Liver (tissue), 9 donors: ENCODE results near the gene ASIC1. TPM values are rescaled to one million over a fixed set of nuclear protein-coding genes. Genes with fewer than 3 reads are reported as not detected.

Experiments used
- DNase-seq: peaks from one replicate; pipeline ENCODE4 v3.0.0-alpha.2; 2017; ENCODE audit warnings: low spot score
- H3K27ac ChIP-seq, 2 donors: one replicate each; pipeline ENCODE4 v1.7.0; 2013; ENCODE audit warnings: inconsistent platforms in 2 of 2, low read length in 2 of 2, control low read depth in 1 of 2, low read depth in 1 of 2, mild to moderate bottlenecking in 1 of 2
- H3K27me3 ChIP-seq, 4 donors: one replicate each; pipeline versions ENCODE4 v1.6.1 to v1.7.0; 2013; ENCODE audit warnings: low read length in 3 of 4, inconsistent platforms in 1 of 4, mild to moderate bottlenecking in 1 of 4, moderate library complexity in 1 of 4; ENCODE audit not compliant: control insufficient read depth in 4 of 4, insufficient read depth in 4 of 4
- H3K36me3 ChIP-seq, 4 donors: one replicate each; pipeline versions ENCODE4 v1.6.1 to v1.7.0; 2013; ENCODE audit warnings: low read length in 3 of 4, mild to moderate bottlenecking in 3 of 4, low read depth in 1 of 4, moderate library complexity in 1 of 4; ENCODE audit not compliant: control insufficient read depth in 4 of 4, insufficient read depth in 3 of 4
- H3K4me1 ChIP-seq, 4 donors: one replicate each; pipeline versions ENCODE4 v1.6.1 to v1.7.0; 2013; ENCODE audit warnings: low read length in 3 of 4, mild to moderate bottlenecking in 3 of 4, moderate library complexity in 1 of 4; ENCODE audit not compliant: control insufficient read depth in 4 of 4, insufficient read depth in 4 of 4
- H3K4me3 ChIP-seq, 3 donors: one replicate each; pipeline versions ENCODE4 v1.6.1 to v1.7.0; 2013; ENCODE audit warnings: low read length in 3 of 3, control low read depth in 1 of 3, low read depth in 1 of 3, mild to moderate bottlenecking in 1 of 3
- H3K9ac ChIP-seq, 2 donors: one replicate each; pipeline ENCODE4 v1.7.0; 2013; ENCODE audit warnings: low read length in 2 of 2, mild to moderate bottlenecking in 2 of 2, moderate library complexity in 2 of 2, control low read depth in 1 of 2, low read depth in 1 of 2
- H3K9me3 ChIP-seq, 4 donors: one replicate each; pipeline versions ENCODE4 v1.6.1 to v1.7.0; 2013; ENCODE audit warnings: low read length in 3 of 4; ENCODE audit not compliant: control insufficient read depth in 4 of 4
- ATF3 ChIP-seq: IDR thresholded peaks from 2 replicates; pipeline ENCODE4 v1.6.1; 2016; ENCODE audit warnings: antibody characterized with exemption
- CTCF ChIP-seq: fragments of 150-350 bp; IDR thresholded peaks from 2 replicates; pipeline ENCODE4 v1.5.1; 2017; ENCODE audit warnings: improper control_type of control experiment, low read depth, low read length; ENCODE audit not compliant: missing input control
- EGR1 ChIP-seq, 2 donors: IDR thresholded peaks; 2 replicates each; pipeline ENCODE4 v1.6.1; 2016 to 2018; ENCODE audit warnings: antibody characterized with exemption in 2 of 2, low read depth in 2 of 2
- FOXA1 ChIP-seq: IDR thresholded peaks from 2 replicates; pipeline ENCODE4 v1.6.1; 2016; ENCODE audit warnings: antibody characterized with exemption
- FOXA2 ChIP-seq: IDR thresholded peaks from 2 replicates; pipeline ENCODE4 v1.6.1; 2016; ENCODE audit warnings: antibody characterized with exemption
- GABPA ChIP-seq, 2 donors: IDR thresholded peaks in 1 of 2; conservative IDR thresholded peaks in 1 of 2; 2 replicates each; pipeline ENCODE4 v1.6.1; 2016; ENCODE audit warnings: antibody characterized with exemption in 2 of 2, mild to moderate bottlenecking in 1 of 2, moderate library complexity in 1 of 2
- HNF4A ChIP-seq, 2 donors: conservative IDR thresholded peaks; 2 replicates each; pipeline ENCODE4 v1.6.1; 2016; ENCODE audit warnings: antibody characterized with exemption in 2 of 2, mild to moderate bottlenecking in 2 of 2
- HNF4G ChIP-seq: IDR thresholded peaks from 2 replicates; pipeline ENCODE4 v1.6.1; 2016; ENCODE audit warnings: antibody characterized with exemption
- JUND ChIP-seq, 2 donors: IDR thresholded peaks; 2 replicates each; pipeline ENCODE4 v1.6.1; 2016; ENCODE audit warnings: antibody characterized with exemption in 2 of 2
- MAX ChIP-seq: IDR thresholded peaks from 2 replicates; pipeline ENCODE4 v1.6.1; 2016; ENCODE audit warnings: antibody characterized with exemption
- NR2F2 ChIP-seq: IDR thresholded peaks from 2 replicates; pipeline ENCODE4 v1.6.1; 2016; ENCODE audit warnings: antibody characterized with exemption
- RAD21 ChIP-seq, 2 donors: IDR thresholded peaks; 2 replicates each; pipeline ENCODE4 v1.6.1; 2016; ENCODE audit warnings: antibody characterized with exemption in 2 of 2, mild to moderate bottlenecking in 2 of 2
- REST ChIP-seq: IDR thresholded peaks from 2 replicates; pipeline ENCODE4 v1.6.1; 2016; ENCODE audit warnings: antibody characterized with exemption, mild to moderate bottlenecking
- RXRA ChIP-seq, 2 donors: IDR thresholded peaks; 2 replicates each; pipeline ENCODE4 v1.6.1; 2017 to 2018; ENCODE audit warnings: antibody characterized with exemption in 2 of 2, mild to moderate bottlenecking in 1 of 2
- SP1 ChIP-seq: IDR thresholded peaks from 2 replicates; pipeline ENCODE4 v1.6.1; 2018; ENCODE audit warnings: antibody characterized with exemption, mild to moderate bottlenecking
- TAF1 ChIP-seq: conservative IDR thresholded peaks from 2 replicates; pipeline ENCODE4 v1.6.1; 2016; ENCODE audit warnings: antibody characterized with exemption, mild to moderate bottlenecking
- YY1 ChIP-seq: IDR thresholded peaks from 2 replicates; pipeline ENCODE4 v1.6.1; 2016; ENCODE audit warnings: antibody characterized with exemption, mild to moderate bottlenecking
- ZBTB33 ChIP-seq: IDR thresholded peaks from 2 replicates; pipeline ENCODE4 v1.6.1; 2016; ENCODE audit warnings: antibody characterized with exemption
- WGBS: extraction: QIAGEN DNeasy Blood & Tissue Kit; methylation state at CpG from one replicate; pipeline ENCODE4 v1.1.7; 2013; 5-methylcytosine and 5-hydroxymethylcytosine counted together
- polyA plus RNA-seq, 2 donors: library from polyadenylated mRNA; stranded (reverse) in 1 of 2; unstranded in 1 of 2; fragments of 200-250 nt in 1 of 2; fragments of >200 nt in 1 of 2; fragmentation: Nextera tagmentation in 1 of 2; extraction: Ambion mirVana in 1 of 2; gene quantifications; one replicate each; pipeline versions ENCODE4 v1.2.1 to v1.2.3, GENCODE V29; 2013 to 2015
- total RNA-seq, 2 donors: library from RNA; depleted of rRNA; stranded (reverse); fragments of >200 nt; gene quantifications; one replicate each; pipeline ENCODE4 v1.2.3, GENCODE V29; 2014
- donor health status: healthy.
- donor health status: healthy.
- donor health status: healthy.
- donor health status: healthy.
- donor health status: healthy.

The ASIC1 gene
- total and polyA plus RNA-seq, 4 donors: 0.05 to 0.08 (median 0.06) TPM; not detected in 1

- Histone ChIP-seq H3K4me1 (peaks cover 7 to 20% (median 10%) of the 10 kb centered on the region in 4 donors), H3K36me3 (no peaks in the 10 kb centered on the region), H3K9ac (no peak overlapping the region), H3K27ac (no peak overlapping the region), H3K9me3 (no peaks in the 10 kb centered on the region), H3K4me3 (no peak overlapping the region), H3K27me3 (peaks cover 0 to 2% (median 0%) of the 10 kb centered on the region in 4 donors)
- no peak for DNase-seq
- WGBS: 91% methylated on average over 15 of the region's 15 CpGs
- TF ChIP-seq FOXA2 (no peak), FOXA1 (no peak), EGR1 (IDR thresholded peaks at IDR 0.05; ENCODE audit: low read depth in 2 of 2) (no peak), RAD21 (IDR thresholded peaks at IDR 0.05) (no peak), JUND (IDR thresholded peaks at IDR 0.05) (no peak), HNF4G (no peak), NR2F2 (no peak), ATF3 (no peak)
Measured at GRCh38 chr12:50058743-50059312, 1.4 kb downstream of the ASIC1 start.

GRCh38 chr12:50059440-50060119, 2.2 kb downstream of the ASIC1 start:
- Histone ChIP-seq H3K4me1 (peaks cover 7 to 20% (median 10%) of the 10 kb centered on the region in 4 donors), H3K27ac (no peak overlapping the region), H3K9me3 (no peaks in the 10 kb centered on the region), H3K36me3 (no peaks in the 10 kb centered on the region), H3K9ac (no peak overlapping the region), H3K27me3 (peaks cover 0 to 2% (median 0%) of the 10 kb centered on the region in 4 donors), H3K4me3 (no peak overlapping the region)
- no peak for DNase-seq
- 78% methylated on average over 12 of the region's 12 CpGs for WGBS
- no peak for TF ChIP-seq JUND (IDR thresholded peaks at IDR 0.05)
- TF ChIP-seq GABPA (IDR thresholded peaks at IDR 0.05 in 1 of 2, conservative IDR thresholded peaks at IDR 0.05 in 1 of 2): no peak
- no peak for TF ChIP-seq ATF3
- no peak for TF ChIP-seq SP1
- no peak for TF ChIP-seq REST
- no peak for TF ChIP-seq ZBTB33
- TF ChIP-seq RAD21 (IDR thresholded peaks at IDR 0.05): no peak
- no peak for TF ChIP-seq FOXA2
- TF ChIP-seq MAX: no peak
- TF ChIP-seq TAF1: no peak
- no peak for TF ChIP-seq FOXA1
- no peak for TF ChIP-seq HNF4G
- TF ChIP-seq HNF4A (conservative IDR thresholded peaks at IDR 0.05): no peak
- no peak for TF ChIP-seq CTCF
- no peak for TF ChIP-seq RXRA (IDR thresholded peaks at IDR 0.05)
- no peak for TF ChIP-seq YY1
